Measurements from ENCODE around the gene ZNF532. TPM values are rescaled to one million over a fixed set of nuclear protein-coding genes. Genes with fewer than 3 reads are reported as not detected.

The ZNF532 gene
- total RNA-seq, 1 experiment from 2014 or later, result 118 TPM

DNA sequence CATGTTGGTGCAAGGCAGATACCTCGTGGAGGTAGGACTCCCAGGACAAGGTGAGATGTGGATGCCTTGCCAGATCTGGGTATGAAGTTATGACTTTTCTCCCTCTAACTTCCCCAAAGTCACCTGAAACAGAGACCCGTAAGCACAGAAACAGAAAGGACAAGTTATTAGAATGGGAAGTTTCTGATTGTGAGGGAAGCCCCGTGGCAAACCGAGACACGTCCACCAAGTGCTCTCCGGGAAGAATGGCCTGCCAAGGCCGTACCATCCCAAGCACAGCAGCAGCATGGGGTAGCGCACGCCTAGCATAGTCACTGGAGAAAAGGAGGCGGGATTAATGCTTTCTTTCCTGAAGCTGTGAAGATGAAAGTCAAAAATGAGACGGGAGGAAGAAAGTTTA lies 110.6 kb downstream of the ZNF532 start:
- no peak overlapping the region for H3K4me3 ChIP-seq (ENCODE audit: low read depth, low read length, poor library complexity, severe bottlenecking)
- ChIA-PET POLR2A (ENCODE audit: low non-redundant PET) (no interaction called here), CTCF (no interaction called here)
- H3K27me3 ChIP-seq (replicated peaks; ENCODE audit: insufficient read depth, low read depth, low read length, poor library complexity), result no peaks in the 10 kb centered on the region
- no peaks in the 10 kb centered on the region for H3K9me3 ChIP-seq (ENCODE audit: low read depth, low read length, poor library complexity, severe bottlenecking)
- intact Hi-C loops (cut with micrococcal nuclease; ENCODE audit: unreplicated experiment), result no loop called here
- peak overlapping the region; percentile 43 for H3K27ac ChIP-seq (ENCODE audit: low read depth, low read length, poor library complexity, severe bottlenecking)
- peaks cover 42% of the 10 kb centered on the region for H3K4me1 ChIP-seq (ENCODE audit: insufficient read depth, low read length, poor library complexity, severe bottlenecking)
- no peak for TF ChIP-seq EZH2 (IDR thresholded peaks at IDR 0.05; ENCODE audit: borderline replicate concordance, low read depth, low read length, poor library complexity, severe bottlenecking)
- TF ChIP-seq CTCF (conservative IDR thresholded peaks at IDR 0.05; ENCODE audit: low read depth, low read length), result no peak
- peaks cover 30% of the 10 kb centered on the region for H3K36me3 ChIP-seq (ENCODE audit: insufficient read depth, low read length, poor library complexity, severe bottlenecking)
- BruUV-seq (replicated peaks), result no TSS peak
- DNase-seq (ENCODE audit: low spot score), result no peak

DNA sequence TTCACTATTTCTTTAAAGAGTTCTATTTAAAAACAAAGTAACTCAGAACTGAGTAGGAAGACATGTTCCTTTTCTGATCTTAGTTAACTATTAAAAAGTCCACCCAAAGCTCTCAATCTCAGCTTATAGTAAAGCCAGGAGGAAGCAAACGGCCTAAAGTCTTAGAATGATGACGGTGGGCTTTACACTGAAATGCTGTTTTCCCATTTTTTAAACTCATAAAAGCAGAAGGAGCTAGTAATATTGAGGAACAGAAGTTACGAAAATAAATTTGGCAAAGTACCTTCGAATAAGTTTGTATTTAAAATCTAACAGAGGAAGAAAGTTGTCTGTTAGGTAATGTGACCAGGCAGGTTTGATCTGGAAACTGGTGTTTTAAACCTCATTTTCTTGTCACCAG lies 111.1 kb downstream of the ZNF532 start:
- BruUV-seq (replicated peaks), result no TSS peak
- ChIA-PET POLR2A (ENCODE audit: low non-redundant PET) (no interaction called here), CTCF (no interaction called here)
- intact Hi-C loops (cut with micrococcal nuclease; ENCODE audit: unreplicated experiment), result no loop called here
- Histone ChIP-seq H3K4me1 (ENCODE audit: insufficient read depth, low read length, poor library complexity, severe bottlenecking) (peaks cover 40% of the 10 kb centered on the region), H3K36me3 (ENCODE audit: insufficient read depth, low read length, poor library complexity, severe bottlenecking) (peaks cover 35% of the 10 kb centered on the region), H3K4me3 (ENCODE audit: low read depth, low read length, poor library complexity, severe bottlenecking) (no peak overlapping the region), H3K27me3 (replicated peaks; ENCODE audit: insufficient read depth, low read depth, low read length, poor library complexity) (no peaks in the 10 kb centered on the region), H3K27ac (ENCODE audit: low read depth, low read length, poor library complexity, severe bottlenecking) (peak overlapping the region; percentile 43), H3K9me3 (ENCODE audit: low read depth, low read length, poor library complexity, severe bottlenecking) (no peaks in the 10 kb centered on the region)
- no peak for DNase-seq (ENCODE audit: low spot score)
- TF ChIP-seq EZH2 (IDR thresholded peaks at IDR 0.05; ENCODE audit: borderline replicate concordance, low read depth, low read length, poor library complexity, severe bottlenecking) (no peak), CTCF (conservative IDR thresholded peaks at IDR 0.05; ENCODE audit: low read depth, low read length) (no peak)

GRCh38 chr18:58977223-58977622 lies 112.5 kb downstream of the ZNF532 start:
- H3K4me1 ChIP-seq (ENCODE audit: insufficient read depth, low read length, poor library complexity, severe bottlenecking), result peaks cover 33% of the 10 kb centered on the region
- ChIA-PET CTCF (no interaction called here), POLR2A (ENCODE audit: low non-redundant PET) (no interaction called here)

More at GRCh38 chr18:58977223-58977622, 112.5 kb downstream of the ZNF532 start:
- Histone ChIP-seq H3K9me3 (ENCODE audit: low read depth, low read length, poor library complexity, severe bottlenecking) (no peaks in the 10 kb centered on the region), H3K27me3 (replicated peaks; ENCODE audit: insufficient read depth, low read depth, low read length, poor library complexity) (no peaks in the 10 kb centered on the region), H3K36me3 (ENCODE audit: insufficient read depth, low read length, poor library complexity, severe bottlenecking) (peaks cover 49% of the 10 kb centered on the region), H3K27ac (ENCODE audit: low read depth, low read length, poor library complexity, severe bottlenecking) (peak overlapping the region; percentile 38), H3K4me3 (ENCODE audit: low read depth, low read length, poor library complexity, severe bottlenecking) (no peak overlapping the region)
- TF ChIP-seq CTCF (conservative IDR thresholded peaks at IDR 0.05; ENCODE audit: low read depth, low read length), result no peak
- TF ChIP-seq EZH2 (IDR thresholded peaks at IDR 0.05; ENCODE audit: borderline replicate concordance, low read depth, low read length, poor library complexity, severe bottlenecking), result no peak
- intact Hi-C loops (cut with micrococcal nuclease; ENCODE audit: unreplicated experiment), result no loop called here
- no peak for DNase-seq (ENCODE audit: low spot score)
- BruUV-seq (replicated peaks), result no TSS peak
